ENCODE results near the gene CHST3. TPM values are rescaled to one million over a fixed set of nuclear protein-coding genes. Genes with fewer than 3 reads are reported as not detected.

Gene CHST3
- total and polyA plus RNA-seq, 10 of the 15 experiments (the other 5 are each of a cell fraction or from before 2014, with no cell fraction given), result 0.03 to 0.50 (median 0.05) TPM; not detected in 2

- 14% methylated on average over 6 of the region's 6 CpGs for WGBS (ENCODE audit: insufficient coverage, insufficient replicate concordance, low lambda C conversion rate, missing lambda C conversion rate)
- H3K27ac ChIP-seq (ENCODE audit: control insufficient read depth, insufficient read depth), result no peak overlapping the region
- no peaks in the 10 kb centered on the region for H3K79me2 ChIP-seq (ENCODE audit: control insufficient read depth, insufficient read depth, low read length)
- DNase-seq (ENCODE audit: low read depth, low spot score), result no peak
- FAIRE-seq, result no peak
- no peak for ATAC-seq
- in situ Hi-C loops (cut with MboI), result no loop called here
- intact Hi-C loops (cut with micrococcal nuclease; ENCODE audit: unreplicated experiment), result no loop called here
- no TSS peak for BruUV-seq (replicated peaks)
- RAD21 ChIA-PET (ENCODE audit: unreplicated experiment), result interaction anchor here (10.5 kb wide), 1 partner anchor 98 kb away, joined by 127 read pairs; no protein-coding TSS in a partner anchor
- peaks cover 0 to 3% of the 10 kb centered on the region in 2 experiments; a peak in 2 of 4 replicates for H3K27me3 ChIP-seq (replicated peaks in 1 of 2; ENCODE audit: control insufficient read depth in 2 of 2, insufficient read depth in 2 of 2, low read length in 1 of 2)
- no peak overlapping the region for H3K4me2 ChIP-seq (ENCODE audit: control insufficient read depth, insufficient read depth)
- peaks cover 15% of the 10 kb centered on the region for H3K9me3 ChIP-seq (replicated peaks; ENCODE audit: control insufficient read depth, insufficient read depth, low read length)
- no peaks in the 10 kb centered on the region for H3K36me3 ChIP-seq (ENCODE audit: control insufficient read depth in 2 of 2, insufficient read depth in 2 of 2, low read length in 1 of 2)
- no peak overlapping the region for H3K9ac ChIP-seq (ENCODE audit: control insufficient read depth, insufficient read depth, low read length)
- H3K4me3 ChIP-seq, result no peak overlapping the region
- no peak overlapping the region for H2AFZ ChIP-seq (ENCODE audit: control insufficient read depth, low read depth, low read length)
- SMC1A ChIA-PET (ENCODE audit: uncharacterized antibody, unreplicated experiment), result no interaction called here
- POLR2A ChIA-PET, result no interaction called here
- H4K20me1 ChIP-seq (ENCODE audit: control insufficient read depth, insufficient read depth), result no peaks in the 10 kb centered on the region
- TF ChIP-seq RCOR1 (conservative IDR thresholded peaks at IDR 0.05; ENCODE audit: low read depth, low read length) (no peak), SMARCA5 (IDR thresholded peaks at IDR 0.05) (no peak), ZNF274 (IDR thresholded peaks at IDR 0.05; ENCODE audit: insufficient read depth, insufficient read length) (no peak), SPI1 (IDR thresholded peaks at IDR 0.05; ENCODE audit: borderline replicate concordance, insufficient read depth, low read depth, low read length) (no peak), PAX5 (IDR thresholded peaks at IDR 0.05; ENCODE audit: borderline replicate concordance, low read depth, low read length) (no peak), POLR2AphosphoS5 (IDR thresholded peaks at IDR 0.05; ENCODE audit: low read length) (no peak), ZNF384 (IDR thresholded peaks at IDR 0.05; ENCODE audit: borderline replicate concordance, low read depth, low read length) (no peak), ZNF622 (IDR thresholded peaks at IDR 0.05) (no peak), BRCA1 (IDR thresholded peaks at IDR 0.05; ENCODE audit: low read depth, low read length) (no peak)
- CTCF ChIA-PET, result interaction anchor here (11.2 kb wide), 1 partner anchor 96 kb away, joined by 214 read pairs; no protein-coding TSS in a partner anchor
- no peaks in the 10 kb centered on the region for H3K4me1 ChIP-seq (ENCODE audit: control insufficient read depth, insufficient read depth, low read length)
Observed at GRCh38 chr10:71950683-71951082, 13.5 kb upstream of the CHST3 start.

Measured in GM12878 (cell line).